ENCODE measurements around the gene PLA2G3.

Gene PLA2G3

DNA sequence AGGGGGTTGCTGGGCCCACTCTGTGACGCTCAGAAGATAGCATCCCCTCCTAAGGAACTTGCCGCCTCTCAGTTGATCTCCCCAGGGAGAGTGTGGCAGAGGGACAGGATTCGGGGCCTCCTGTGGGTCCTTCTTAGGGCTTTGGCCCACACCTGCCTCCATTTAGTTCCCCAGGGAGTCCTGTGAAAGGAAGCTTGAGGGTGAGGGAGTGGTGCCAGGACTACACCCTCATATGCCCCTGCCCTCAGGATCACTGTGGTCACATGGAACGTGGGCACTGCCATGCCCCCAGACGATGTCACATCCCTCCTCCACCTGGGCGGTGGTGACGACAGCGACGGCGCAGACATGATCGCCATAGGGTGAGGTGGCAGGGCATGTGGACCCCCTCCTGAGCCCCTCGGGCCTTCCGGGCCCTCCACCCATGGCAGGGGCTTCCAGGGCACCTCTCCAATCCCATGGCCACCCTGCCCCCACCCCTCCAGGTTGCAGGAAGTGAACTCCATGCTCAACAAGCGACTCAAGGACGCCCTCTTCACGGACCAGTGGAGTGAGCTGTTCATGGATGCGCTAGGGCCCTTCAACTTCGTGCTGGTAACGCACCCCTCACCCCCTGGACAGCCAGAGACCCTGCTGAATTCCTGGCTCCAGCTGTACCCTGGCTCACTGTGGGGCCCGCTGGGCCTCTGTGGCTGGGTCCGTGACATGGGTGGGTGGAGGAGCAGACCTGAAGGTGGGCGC lies 14.0 kb downstream of the PLA2G3 start:
- TF ChIP-seq, protein P1, sequence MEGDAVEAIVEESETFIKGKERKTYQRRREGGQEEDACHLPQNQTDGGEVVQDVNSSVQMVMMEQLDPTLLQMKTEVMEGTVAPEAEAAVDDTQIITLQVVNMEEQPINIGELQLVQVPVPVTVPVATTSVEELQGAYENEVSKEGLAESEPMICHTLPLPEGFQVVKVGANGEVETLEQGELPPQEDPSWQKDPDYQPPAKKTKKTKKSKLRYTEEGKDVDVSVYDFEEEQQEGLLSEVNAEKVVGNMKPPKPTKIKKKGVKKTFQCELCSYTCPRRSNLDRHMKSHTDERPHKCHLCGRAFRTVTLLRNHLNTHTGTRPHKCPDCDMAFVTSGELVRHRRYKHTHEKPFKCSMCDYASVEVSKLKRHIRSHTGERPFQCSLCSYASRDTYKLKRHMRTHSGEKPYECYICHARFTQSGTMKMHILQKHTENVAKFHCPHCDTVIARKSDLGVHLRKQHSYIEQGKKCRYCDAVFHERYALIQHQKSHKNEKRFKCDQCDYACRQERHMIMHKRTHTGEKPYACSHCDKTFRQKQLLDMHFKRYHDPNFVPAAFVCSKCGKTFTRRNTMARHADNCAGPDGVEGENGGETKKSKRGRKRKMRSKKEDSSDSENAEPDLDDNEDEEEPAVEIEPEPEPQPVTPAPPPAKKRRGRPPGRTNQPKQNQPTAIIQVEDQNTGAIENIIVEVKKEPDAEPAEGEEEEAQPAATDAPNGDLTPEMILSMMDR (conservative IDR thresholded peaks at IDR 0.05; ENCODE audit: control insufficient read depth, insufficient read depth, low read depth, low read length), result no peak
- H3K4me3 ChIP-seq (ENCODE audit: control insufficient read depth, low read depth, low read length), result no peak overlapping the region
- DNase-seq (ENCODE audit: low read depth), result no peak

DNA sequence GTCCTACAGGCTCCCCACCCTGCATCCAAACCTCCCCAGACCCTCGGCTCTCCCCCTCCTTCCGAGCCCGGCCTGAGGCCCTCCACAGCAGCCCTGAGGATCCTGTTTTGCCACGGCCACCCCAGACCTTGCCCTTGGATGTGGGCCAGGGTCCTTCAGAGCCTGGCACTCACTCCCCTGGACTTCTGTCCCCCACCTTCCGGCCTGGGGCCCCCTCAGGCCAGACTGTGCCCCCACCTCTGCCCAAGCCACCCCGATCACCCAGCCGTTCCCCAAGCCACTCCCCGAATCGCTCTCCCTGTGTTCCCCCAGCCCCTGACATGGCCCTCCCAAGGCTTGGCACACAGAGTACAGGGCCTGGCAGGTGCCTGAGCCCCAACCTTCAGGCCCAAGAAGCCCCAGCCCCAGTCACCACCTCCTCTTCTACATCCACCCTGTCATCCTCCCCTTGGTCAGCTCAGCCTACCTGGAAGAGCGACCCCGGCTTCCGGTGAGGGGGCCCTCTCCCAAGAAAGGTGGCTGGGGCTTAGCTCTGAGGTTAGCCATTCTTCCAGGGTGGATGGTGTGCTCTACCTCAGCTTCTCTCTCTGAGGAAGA lies 14.7 kb downstream of the PLA2G3 start:
- TF ChIP-seq, protein P1 (conservative IDR thresholded peaks at IDR 0.05; ENCODE audit: control insufficient read depth, insufficient read depth, low read depth, low read length), result no peak

DNA sequence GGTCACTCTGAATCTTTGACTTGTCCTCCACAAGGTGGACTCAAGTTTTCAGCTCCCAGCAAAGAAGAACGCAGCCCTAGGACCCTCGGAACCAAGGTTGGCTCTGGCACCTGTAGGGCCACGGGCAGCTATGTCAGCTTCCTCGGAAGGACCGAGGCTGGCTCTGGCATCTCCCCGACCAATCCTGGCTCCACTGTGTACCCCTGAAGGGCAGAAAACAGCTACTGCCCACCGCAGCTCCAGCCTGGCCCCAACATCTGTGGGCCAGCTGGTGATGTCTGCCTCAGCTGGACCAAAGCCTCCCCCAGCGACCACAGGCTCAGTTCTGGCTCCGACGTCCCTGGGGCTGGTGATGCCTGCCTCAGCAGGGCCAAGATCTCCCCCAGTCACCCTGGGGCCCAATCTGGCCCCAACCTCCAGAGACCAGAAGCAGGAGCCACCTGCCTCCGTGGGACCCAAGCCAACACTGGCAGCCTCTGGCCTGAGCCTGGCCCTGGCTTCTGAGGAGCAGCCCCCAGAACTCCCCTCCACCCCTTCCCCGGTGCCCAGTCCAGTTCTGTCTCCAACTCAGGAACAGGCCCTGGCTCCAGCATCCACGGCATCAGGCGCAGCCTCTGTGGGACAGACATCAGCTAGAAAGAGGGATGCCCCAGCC lies 15.4 kb downstream of the PLA2G3 start:
- TF ChIP-seq, protein P1 (conservative IDR thresholded peaks at IDR 0.05; ENCODE audit: control insufficient read depth, insufficient read depth, low read depth, low read length), result no peak
- no peak overlapping the region for H3K4me3 ChIP-seq (ENCODE audit: control insufficient read depth, low read depth, low read length)
- DNase-seq (ENCODE audit: low read depth), result no peak

More for the DNA sequence above, 14.7 kb downstream of the PLA2G3 start:
- no peak for DNase-seq (ENCODE audit: low read depth)
- H3K4me3 ChIP-seq (ENCODE audit: control insufficient read depth, low read depth, low read length), result no peak overlapping the region

DNA sequence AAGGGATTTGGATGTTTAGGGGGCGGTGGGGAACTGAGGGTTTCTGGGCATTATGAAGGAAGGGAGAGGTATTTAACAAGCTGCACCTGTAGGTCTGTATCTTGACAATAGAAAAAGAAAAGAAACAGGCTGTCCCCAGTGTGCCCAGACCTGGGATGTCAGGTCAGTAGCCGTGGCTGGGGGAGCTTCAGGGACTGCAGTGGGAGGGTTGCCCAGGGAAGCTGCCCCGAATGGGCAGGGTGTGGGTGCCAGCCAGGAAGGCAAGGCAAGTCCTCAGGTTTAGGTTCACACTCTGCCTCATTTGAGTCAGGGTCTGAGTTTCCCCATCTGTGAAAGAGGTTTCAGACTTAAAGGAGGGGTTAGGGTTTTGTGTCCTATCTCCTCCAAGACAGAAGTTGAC lies 16.0 kb downstream of the PLA2G3 start:
- TF ChIP-seq, protein P1 (conservative IDR thresholded peaks at IDR 0.05; ENCODE audit: control insufficient read depth, insufficient read depth, low read depth, low read length), result no peak
- no peak for DNase-seq (ENCODE audit: low read depth)
- no peak overlapping the region for H3K4me3 ChIP-seq (ENCODE audit: control insufficient read depth, low read depth, low read length)

DNA sequence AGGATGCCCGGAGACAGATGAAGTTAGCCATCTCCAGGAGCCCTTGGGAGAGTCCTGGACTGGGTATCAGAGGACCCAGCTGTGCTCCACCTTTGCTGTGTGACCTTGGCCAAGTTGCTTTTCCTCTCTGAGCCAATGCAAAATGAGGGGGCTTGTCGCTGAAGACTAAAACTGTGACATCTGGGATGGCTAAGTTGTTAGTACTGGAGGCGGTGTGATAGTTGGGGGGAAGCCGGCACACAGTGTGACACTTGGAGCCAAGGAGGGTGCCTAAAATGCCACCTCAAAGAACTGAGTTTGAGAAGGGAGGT lies 17.1 kb downstream of the PLA2G3 start:
- DNase-seq (ENCODE audit: low read depth), result no peak
- no peak overlapping the region for H3K4me3 ChIP-seq (ENCODE audit: control insufficient read depth, low read depth, low read length)
- TF ChIP-seq, protein P1 (conservative IDR thresholded peaks at IDR 0.05; ENCODE audit: control insufficient read depth, insufficient read depth, low read depth, low read length), result no peak

DNA sequence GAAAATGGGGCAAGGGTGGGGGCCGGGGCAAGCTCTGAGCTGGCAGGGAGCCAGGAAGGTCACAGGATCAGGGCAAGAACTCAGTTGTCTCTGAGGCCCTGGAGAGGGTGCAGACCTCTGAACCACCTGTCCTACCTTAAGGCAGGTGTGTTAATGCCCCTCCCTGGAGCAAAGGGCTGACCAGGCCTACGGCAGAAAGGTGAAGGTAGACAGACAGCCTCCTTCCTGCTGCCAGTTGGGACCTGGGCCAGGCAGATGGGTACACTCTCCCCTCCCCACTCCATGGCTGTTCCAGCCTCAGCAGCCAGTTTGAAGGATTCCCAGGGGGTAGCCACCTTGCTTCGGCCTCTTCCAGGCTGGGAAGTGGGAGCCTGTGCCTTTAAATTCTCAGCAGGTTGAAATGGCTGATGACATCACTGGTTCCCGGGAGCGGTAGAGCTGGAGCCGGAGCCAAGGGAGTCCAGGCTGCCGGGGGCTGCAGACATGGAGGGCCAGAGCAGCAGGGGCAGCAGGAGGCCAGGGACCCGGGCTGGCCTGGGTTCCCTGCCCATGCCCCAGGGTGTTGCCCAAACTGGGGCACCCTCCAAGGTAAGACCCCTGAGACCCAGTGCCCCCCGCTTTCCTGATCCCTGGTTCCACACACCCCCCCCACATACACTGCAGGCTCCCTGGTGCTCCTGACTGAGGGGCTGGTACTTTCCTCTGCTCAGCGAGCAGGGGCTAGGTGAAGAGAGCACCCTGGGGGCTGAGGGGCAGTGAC lies 17.6 kb downstream of the PLA2G3 start, which contains the start of gene INPP5J:
Gene INPP5J (plus strand): TSS at position 435 of the 760 bp plus-strand sequence. CDS start 49 bp downstream, at position 484.
- DNase-seq (ENCODE audit: low read depth), result peak; percentile 36
- no peak within 1 kb of the TSS for H3K4me3 ChIP-seq (ENCODE audit: control insufficient read depth, low read depth, low read length)
- TF ChIP-seq, protein P1 (conservative IDR thresholded peaks at IDR 0.05; ENCODE audit: control insufficient read depth, insufficient read depth, low read depth, low read length), result no peak
